Epidermal melanocyte (primary cell): ENCODE results near the gene DOK7.

Experiments
- DNase-seq: peaks from one replicate; pipeline ENCODE4 v3.0.0; 2011; ENCODE audit warnings: low spot score; ENCODE audit not compliant: insufficient read length

The DOK7 gene

DNA sequence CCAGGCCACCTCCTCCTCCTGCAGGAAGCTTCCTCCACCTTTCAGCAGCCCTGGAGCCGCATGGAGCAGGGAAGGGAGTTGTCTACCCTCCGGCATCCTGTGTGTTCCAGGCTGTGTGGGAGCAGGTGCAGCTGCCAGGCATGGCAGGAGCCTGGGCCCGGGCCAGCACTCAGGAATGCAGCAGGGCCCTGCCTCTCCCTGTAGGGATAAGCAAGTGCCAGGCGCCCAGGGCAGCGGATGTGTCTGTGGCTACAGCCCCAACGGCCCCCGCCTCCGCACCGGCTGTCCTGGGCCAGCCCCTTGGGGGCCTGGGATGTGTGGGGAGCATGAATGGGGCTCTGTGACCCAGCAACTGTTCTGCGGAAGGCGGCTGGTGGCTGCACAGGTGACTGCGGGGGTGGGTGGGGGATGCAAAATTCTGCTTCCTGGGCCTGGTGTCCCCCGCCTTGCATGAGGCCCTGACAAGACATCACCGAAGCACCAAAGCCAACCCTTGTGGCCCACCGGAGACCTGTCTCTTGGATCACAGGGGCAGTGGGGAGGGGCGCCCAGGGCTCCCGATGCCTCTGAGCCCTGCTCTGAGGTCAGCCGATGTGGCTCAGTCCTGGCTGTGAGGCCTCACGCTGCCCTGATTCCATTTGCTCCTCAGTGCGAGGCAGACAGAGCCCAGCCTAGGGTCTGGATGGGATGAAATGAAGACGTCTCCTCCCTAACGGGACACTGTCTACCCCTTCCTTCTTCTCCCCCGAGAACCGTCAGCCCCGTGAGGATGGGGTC is 1.4 kb upstream of the DOK7 start:
- DNase-seq, result no peak

DNA sequence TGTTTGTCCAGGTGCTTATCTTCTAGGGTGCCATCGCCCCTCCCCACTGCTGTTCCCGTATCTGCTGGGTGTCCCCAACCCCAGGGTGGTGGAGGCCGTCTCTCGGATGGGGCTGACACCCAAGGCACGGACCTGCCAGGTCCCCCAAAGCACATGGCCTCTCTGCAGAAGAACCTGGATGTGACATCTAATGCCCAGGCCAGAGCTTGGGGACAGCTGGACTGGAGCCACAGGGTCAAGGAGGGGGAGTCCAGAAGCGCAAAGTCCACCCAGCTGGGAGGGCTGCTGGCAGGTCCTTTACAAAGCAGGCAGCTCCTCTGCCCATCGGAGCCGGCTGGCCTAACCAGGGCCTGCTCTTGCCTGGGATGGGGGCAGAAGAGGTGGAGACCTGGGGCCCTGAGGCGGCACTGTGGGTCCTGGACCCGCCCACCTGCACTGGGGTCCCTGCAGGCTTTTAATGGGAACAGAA is 751 bp upstream of the DOK7 start:
- DNase-seq, result no peak

DNA sequence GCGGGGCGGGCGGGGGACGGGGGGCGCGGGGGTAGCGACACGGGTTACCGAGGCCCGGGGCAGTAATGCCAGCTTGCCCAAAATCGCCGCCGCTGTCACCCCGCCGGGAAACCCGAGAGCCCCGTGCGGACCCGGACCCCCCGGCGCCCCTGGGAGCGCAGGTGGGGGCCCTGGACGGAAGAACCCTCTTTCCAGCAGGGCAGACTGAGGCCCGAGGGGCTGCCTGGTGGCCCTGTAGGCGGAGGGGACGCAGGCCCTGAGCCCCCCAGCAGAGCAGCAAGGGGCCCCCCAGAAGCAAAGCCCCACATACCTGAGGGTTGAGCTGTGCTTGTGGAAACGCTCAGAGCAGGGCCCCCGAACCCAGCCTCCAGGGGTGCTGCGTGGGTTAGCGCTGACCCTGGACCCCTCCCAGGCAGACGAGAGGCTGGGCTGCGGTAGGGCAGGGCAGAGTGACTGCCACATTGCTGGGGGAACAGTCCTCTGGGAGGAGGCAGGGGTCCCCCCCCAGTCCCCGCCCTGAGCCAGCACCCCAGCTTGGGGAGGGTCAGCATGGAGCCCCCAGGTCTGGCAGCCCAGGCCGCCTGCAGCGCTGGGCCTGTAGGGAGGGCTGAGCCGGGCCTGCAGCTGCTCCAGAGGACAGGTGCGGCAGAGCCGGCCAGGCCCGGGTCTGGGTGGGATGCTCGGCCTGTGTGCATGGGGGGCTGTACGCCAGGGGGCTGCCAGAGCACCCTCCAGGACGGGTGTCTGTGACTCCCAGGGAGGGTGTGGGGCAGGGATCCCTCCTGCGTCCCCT is 646 bp downstream of the DOK7 start:
- DNase-seq, result no peak

DNA sequence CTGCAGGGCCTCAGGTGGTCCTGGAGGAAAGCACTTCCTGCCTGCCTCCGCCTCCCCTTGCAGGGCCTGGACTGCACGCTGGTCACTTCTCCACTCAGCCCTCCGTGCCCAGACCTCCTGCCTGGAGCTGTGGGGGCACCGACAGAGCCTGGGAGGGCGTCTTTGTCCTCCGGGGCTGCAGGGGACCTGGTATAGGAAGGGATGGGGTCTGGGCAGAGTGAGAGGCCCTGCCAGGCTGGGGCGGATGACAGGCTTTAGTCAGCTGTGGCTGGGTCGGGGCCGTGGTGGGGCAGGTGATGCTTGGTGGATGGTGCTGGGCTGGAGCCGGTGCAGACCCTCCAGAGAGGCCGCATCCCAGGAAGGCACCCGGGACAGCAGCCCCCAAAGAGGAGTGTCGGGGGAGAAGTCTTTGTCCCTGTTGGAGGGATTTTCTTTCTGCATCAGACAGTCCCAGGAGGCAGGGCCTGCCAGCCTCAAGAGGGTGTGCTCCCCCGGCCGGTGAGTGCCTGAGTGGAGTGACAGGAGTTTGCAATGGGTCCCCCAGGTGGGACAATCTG is 1.3 kb downstream of the DOK7 start:
- no peak for DNase-seq

DNA sequence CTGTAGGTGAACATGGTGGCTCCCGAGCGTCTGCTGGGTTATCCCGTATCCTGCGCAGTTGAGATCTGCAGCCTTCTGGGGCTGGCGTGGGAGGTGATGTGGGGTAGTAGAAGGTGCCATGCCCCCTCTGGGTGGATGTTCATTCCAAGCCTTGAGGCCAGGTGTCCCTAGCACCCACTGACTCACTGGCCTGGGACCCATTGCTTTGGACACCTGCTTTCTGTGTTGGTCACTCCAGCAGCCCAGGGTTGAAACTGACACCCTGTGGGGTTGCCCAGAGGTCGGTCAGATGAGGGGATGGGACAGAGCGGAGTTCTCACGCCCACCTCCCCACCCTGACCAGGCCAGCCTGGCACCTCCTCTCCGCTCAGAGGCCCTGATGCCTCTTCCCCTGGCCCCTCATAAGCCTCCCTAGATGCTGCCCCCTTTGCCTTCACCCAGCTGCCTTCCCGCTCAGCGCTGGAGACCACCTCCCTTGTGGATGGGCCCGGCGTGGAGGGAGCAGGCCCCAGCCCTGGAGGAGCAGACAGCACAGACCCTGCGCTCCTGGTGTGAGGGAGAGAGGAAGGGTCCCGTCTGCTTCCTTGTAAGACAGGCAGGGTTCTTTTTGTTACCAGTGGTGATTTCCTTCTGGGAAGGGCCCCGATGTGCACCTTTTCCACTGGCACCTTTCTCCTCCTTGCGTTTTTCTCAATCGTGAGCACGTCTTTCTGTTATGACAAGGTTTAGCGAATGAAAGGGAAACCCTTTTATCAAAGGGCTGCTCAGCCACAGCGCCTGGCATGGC is 2.0 kb downstream of the DOK7 start:
- no peak for DNase-seq

DNA sequence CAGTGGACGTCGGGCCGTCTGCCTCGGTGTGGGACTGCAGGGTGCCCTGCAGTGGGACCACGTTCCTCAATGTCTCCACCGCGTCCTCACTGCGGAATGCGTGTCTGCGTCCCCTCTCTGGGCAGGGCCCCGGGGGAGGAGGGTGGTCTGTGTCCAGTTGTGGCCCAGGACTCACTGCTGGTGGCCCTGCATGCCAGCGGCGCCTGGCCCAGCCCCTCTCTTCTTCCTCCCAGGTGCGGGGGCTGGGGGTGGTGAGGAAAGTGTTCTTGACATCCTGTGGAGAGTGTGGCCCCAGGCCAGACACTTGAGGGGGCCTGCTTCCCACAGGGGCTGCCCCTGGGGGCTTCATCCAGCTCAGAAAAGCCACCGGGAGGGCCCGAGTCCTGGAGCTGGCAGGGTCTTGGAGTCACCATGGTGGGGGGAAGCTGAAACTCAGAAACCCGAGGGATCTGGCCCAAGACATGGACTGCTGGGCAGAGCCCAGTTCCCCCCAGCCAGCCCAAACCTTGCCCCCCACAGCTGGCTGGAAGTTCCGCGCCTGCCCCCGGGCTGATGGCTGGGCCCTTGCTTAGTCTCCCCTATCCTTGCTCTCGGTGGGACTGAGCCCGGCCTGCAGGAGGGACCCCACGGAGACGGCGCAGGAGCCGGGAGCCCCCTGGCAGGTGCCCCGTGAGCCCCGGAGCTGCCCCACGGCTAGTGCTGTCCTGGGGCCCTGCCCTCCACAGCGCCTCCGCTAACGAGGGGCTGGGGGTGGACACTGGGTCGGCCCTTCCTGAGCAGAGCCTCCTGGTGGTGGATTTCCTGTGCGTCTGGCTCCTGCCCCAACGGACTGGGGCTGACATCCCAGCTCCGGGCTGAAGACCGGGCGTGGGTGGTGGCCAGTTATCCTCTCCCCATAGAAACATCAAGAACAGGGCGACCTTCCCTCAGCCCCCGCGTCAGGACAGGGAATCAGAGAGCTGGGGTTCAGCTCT is 2.9 kb downstream of the DOK7 start:
- no peak for DNase-seq

DNA sequence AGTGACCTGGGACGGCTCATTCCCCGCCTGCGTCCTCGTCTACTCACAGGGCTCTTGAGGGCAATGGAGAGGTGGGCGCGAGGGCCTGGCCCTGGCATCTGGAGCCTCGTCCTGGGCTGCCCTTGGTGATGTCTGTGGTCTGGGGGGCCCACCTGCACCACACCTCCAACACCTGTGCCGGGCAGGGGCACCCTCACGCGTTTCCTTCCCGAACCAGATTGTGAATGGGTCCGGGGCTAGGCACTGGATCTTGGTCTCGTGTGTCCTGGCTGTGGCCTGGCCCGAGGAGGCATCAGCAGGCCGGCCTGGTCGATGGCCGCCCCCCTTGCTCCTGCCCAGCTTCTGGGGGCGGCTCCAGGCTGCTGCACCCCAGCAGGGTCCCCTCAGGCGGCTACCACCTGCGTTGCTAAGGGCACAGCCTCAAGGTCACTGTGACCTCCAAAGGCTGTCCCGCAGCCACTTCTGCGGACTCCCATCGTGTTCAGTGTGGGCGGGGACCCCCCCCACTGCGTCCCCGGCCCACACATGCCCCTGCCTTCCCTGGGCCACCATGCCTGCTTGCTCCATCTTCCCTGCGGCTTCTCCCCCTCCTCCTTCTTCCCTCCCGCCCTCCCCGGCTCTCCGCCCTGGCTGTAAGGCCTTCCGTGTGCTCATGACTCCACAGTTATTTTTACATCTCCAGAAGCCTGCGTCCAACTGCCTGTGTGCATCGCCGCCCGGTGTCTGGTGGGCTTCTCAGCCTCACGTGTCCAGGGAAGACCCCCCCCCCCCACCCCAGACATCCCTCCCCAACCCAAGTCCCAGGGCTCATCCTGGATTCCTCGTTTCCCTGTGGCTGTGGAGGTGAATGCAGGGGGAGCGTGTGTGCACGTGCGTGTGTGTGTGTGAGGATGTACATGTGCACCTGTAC is 3.8 kb downstream of the DOK7 start:
- no peak for DNase-seq

DNA sequence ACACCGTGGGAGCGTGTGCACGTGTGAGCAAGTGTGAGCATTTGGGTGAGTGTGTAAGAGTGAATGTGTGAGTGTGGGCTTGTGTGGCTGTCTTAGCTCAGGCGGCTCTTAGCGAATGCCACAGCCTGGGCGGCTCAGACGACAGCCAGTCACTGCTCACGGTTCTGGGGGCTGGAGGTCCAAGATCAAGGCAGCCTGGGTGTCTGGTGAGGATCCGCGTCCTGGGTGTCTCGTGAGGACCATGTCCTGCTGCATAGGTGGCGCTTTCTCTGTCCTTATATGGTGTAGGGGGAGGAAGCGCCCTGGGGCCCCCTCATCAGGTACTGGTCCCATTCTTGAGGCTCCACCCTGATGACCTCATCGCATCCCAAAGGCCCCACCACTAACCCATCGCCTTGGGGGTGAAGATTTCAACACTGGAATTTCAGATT is 4.5 kb downstream of the DOK7 start:
- no peak for DNase-seq

DNA sequence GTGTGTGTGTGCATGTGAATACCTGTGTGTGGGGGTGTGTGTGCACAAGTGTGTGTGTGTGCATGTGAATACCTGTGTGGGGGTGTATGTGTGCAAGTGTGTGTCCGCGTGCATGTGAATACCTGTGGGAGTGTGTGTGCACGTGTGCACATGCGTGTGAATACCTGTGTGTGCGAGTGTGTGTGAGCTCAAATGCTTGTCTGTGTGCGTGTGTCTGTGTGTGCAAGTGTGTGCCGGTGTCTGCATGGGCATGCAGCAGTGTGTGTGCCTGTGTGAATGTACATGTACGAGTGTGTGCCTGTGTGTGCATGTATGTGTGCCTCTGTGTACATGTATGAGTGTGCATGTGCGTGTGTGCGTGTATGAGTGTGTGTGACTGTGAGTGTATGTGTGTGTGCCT is 5.0 kb downstream of the DOK7 start:
- no peak for DNase-seq

DNA sequence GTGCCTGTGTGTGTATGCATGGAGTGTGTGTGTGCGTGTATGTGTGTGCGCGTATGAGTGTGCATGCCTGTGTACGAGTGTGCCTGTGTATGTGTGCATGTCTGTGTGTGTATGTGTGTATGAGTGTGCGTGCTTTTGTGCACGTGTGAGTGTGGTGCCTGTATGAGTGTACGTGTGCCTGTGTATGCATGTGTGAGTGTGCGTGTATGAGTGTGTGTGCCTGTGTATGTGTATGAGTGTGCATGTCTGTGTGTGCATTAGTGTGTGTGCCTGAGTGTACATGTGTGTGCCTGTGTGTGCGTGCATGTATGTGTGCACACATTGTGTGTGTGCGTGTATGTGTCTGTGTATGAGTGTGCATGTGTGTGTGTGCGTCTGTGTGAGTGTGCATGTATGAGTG is 5.7 kb downstream of the DOK7 start:
- DNase-seq, result no peak

DNA sequence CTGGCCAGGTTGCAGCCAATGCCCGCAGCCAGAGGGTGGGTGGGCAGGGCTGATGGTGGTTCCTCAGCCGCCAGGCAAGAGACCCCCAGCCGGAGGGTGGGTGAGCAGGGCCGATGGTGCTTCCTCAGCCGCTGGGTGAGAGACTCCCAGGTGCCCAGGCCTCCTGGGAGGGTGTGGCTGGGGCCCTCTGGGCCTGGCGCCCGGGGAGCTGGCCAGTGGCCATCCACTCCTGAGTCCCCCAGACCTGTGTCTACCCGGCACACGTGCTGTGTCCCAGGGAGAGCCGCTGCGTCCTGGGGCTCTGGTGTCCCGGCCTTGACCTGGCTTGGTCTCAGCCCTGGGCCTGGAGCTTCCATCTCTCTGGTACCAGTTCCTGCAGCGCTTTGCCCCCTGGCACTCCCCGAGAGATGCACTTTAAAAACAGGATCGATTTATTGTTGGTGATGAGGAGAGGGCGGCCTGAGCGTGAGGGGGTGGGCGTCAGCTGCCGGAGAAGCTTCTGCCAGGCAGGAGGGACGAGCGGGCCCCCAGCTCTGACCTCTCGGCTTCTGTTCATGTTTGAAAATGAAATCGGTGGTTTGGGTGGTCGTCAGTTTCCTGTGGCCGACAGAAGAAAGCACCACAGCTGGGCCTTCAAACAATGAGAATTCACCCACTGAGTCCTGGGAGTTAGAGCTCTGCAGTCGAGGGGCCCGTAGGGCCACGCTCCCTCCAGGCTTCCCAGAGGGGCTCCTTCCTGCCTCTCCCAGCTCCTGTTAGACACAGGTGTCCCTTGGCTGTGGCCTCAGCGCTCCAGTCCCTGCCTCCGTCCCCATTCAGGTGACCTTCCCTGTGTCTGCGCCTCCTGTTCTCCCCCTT is 6.5 kb downstream of the DOK7 start:
- DNase-seq, result no peak

DNA sequence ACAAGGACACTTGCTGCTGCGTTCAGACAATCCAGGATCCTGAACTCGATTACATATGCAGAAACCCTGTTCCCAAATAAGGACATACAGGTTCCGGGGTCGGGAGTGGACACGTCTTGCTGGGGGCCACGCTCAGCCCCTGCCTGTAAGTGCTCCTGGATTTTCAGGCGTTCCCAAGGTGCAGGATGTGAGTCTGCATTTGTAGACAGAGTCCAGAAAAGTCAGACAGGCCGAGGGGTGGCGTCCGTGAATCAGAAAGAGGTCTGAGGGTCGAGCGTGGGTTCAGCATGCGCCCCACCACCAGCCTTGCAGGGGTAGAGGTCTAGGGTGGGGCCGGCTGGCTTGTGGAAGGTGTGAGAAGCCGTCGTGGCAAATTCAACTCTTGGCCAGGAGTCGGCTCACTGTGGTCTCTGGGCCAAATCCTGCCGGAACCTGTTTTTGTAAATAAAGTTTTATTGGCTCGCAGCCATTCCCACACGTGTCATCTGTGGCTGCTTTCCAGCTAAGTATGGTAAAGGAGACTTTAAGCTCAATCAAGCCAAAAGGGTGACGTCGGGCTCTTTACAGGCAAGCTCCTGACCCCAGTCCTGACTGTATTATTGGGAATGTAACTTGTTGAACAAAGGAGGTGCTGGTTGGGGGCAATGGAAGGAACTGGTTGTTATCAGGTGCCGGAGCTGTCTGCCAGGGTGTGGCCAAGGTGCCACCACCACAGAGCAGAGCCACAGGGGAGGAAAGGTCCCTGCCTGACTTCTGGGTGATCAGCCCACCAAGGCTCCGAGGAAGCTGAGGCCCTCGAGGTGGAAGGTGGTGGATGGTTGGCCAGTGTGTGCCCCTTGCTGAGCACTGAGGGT is 7.4 kb downstream of the DOK7 start:
- no peak for DNase-seq

DNA sequence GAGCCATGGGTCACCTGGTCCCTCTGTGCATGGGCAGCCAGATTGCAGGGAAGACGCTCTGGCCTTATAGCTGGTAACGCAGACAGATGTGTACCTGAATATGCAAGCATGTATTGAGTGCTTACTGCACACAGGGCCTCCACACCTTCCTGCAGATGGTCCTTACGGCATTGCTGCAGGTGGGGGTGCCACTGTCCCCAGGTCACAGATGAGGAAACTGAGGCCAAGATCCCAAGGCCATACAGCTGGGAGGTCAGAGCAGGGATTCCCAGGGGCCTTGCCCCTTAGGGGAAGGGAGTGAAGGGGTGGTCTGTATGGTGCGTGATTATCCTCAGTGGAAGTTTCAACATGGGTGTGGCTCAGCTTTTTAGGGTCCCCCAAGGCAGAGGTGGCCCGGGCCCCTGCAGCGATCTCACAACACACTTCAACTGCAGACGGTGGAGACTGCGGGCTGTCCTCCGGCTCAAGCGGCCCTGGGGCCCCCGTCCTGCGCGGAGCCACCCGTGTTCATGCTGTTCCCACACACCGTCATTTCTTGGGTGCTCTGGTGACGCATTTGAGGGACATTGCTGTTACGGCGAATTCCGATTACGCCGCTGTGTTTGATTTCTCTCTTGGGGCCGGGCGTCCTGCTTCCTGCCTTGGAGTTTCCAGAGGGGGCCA is 8.1 kb downstream of the DOK7 start:
- DNase-seq, result no peak

DNA sequence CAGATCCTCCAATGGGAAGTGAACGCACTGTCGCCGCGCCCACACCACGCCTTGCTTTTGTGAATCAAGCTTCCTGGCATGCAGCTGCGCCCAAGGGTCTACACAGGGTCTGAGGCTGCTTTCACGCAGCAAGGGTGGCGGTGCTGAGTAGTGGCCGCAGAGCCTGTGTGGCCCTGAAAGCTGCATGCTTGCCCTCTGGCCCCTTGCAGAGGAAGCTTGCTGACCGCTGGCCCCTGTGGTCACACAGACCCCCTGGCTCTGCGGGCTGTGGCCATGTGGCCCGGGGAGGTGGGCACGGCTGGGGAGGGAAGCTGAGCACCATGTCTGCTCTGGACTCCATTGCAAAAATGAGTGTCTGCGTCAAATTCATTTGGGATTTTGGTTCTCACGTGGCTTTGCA is 8.8 kb downstream of the DOK7 start:
- no peak for DNase-seq

DNA sequence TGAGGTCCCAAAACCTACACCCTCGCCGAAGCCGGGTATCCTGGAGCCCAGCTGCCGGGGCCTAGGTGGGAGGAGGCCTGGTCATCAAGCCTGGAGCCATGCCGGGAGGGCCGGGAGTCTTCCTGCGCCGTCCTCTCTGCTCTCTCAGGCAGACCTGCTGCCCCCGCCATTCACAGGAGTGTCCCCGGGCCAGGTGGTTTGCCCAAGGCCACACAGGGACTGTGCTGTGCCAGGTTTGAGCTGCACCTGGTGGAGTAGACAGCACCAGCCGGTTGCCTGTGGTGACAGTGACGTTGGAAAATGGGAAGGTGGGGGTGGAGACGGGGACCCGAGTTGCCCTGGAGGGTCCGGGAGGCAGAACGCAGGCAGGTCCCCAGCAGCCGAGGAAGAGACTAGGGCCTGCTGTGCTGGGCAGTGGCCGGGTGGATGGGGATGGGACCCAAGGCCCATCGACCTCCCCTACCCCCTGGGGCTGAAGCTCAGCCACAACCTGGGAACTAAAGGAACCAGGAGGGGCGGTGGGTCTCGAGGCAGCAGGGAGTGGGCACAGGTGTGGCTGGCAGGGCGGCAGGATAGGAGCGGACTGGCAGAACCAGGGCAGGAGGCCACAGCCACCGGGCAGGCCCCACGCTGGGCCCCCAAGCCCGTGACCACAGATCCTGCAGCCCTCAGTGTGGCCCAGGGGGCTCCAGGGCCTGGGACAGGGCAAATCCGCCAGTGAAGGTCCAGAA is 9.5 kb downstream of the DOK7 start:
- no peak for DNase-seq
